Panc1 (cell line): ENCODE measurements around the gene ADGRL1. TPM values are rescaled to one million over a fixed set of nuclear protein-coding genes. Genes with fewer than 3 reads are reported as not detected.

Experiments
- ATAC-seq: fragments of 200-7000 bp; cut with Tn5 transposase; 2 replicates; pipeline ENCODE4 v1.9.1; 2020; ENCODE audit warnings: mild to moderate bottlenecking, moderate library complexity
- BruUV-seq: library from RNA; stranded (reverse); fragments of 400-500 nt; replicated peaks from 2 replicates; lab custom pipeline; 2021; lab: Mats Ljungman, UMichigan
- CTCF ChIA-PET: fragments of 300-600 bp; sonication (Branson Sonifier 250); formaldehyde crosslinking; loops from one replicate; lab custom pipeline; 2022; ENCODE audit warnings: antibody characterized with exemption; lab: Charles Lee
- POLR2A ChIA-PET: fragments of 300-600 bp; sonication (Branson Sonifier 250); formaldehyde crosslinking; loops from one replicate; lab custom pipeline; 2022; ENCODE audit warnings: antibody characterized with exemption; lab: Charles Lee
- DNase-seq: peaks from one replicate; pipeline ENCODE4 v3.0.0-alpha.2; 2010; ENCODE audit warnings: low read depth, low spot score
- H3K27ac ChIP-seq: 2 replicates; pipeline ENCODE4 v1.5.1; 2011; ENCODE audit warnings: mild to moderate bottlenecking, low read length, inconsistent platforms
- H3K27me3 ChIP-seq: fragments of 200-500 bp; sonication (Bioruptor generic); 2 replicates; pipeline ENCODE4 v1.6.0; 2014; ENCODE audit warnings: low read length, inconsistent platforms; ENCODE audit not compliant: control insufficient read depth, insufficient read depth
- H3K36me3 ChIP-seq: fragments of 200-500 bp; sonication (Bioruptor generic); 2 replicates; pipeline ENCODE4 v1.5.1; 2014; ENCODE audit warnings: inconsistent platforms, mild to moderate bottlenecking, low read length, moderate library complexity; ENCODE audit not compliant: control insufficient read depth, insufficient read depth
- H3K4me1 ChIP-seq: 2 replicates; pipeline ENCODE4 v1.5.1; 2011; ENCODE audit warnings: inconsistent platforms, mild to moderate bottlenecking, low read length, moderate library complexity; ENCODE audit not compliant: control insufficient read depth, insufficient read depth
- H3K4me3 ChIP-seq, 2 experiments: 2 replicates each; pipeline ENCODE4 v1.5.1; 2011 to 2012; ENCODE audit warnings: low read depth in 2 of 2, low read length in 2 of 2, mild to moderate bottlenecking in 2 of 2, inconsistent platforms in 1 of 2, moderate library complexity in 1 of 2
- H3K9me3 ChIP-seq: fragments of 200-500 bp; sonication (Bioruptor generic); 2 replicates; pipeline ENCODE4 v1.5.1; 2014; ENCODE audit warnings: low read depth, mild to moderate bottlenecking, inconsistent platforms, low read length, moderate library complexity; ENCODE audit not compliant: control insufficient read depth, insufficient read depth
- in situ Hi-C: cut with HindIII; loops from 2 replicates; pipeline ENCODE4 v1.10.0; 2016; ENCODE audit warnings: low sequenced_read_pairs, low pct_unique_long_range_greater_than_20kb
- intact Hi-C: fragments of 100-400 bp; cut with micrococcal nuclease; formaldehyde crosslinking; loops from one replicate; pipeline ENCODE4 v1.10.0; 2022; ENCODE audit not compliant: unreplicated experiment
- total RNA-seq: library from RNA; stranded (reverse); gene quantifications from one replicate; pipeline ENCODE4 v1.2.1, GENCODE V29; 2021; ENCODE audit not compliant: unreplicated experiment
- TF ChIP-seq, protein P1 (sequence below), 2 experiments: IDR thresholded peaks; 2 replicates each; pipeline ENCODE4 v1.6.1; 2011 to 2012; ENCODE audit warnings: low read depth in 2 of 2, control low read depth in 1 of 2, low read length in 1 of 2, mild to moderate bottlenecking in 1 of 2, moderate library complexity in 1 of 2; ENCODE audit not compliant: insufficient read depth in 1 of 2

The ADGRL1 gene
- total RNA-seq, 1 experiment from 2014 or later = 37.7 TPM

GRCh38 chr19:14101003-14101545, 104.9 kb downstream of the ADGRL1 start:
- Histone ChIP-seq H3K9me3 (no peaks in the 10 kb centered on the region), H3K27me3 (no peaks in the 10 kb centered on the region), H3K4me1 (no peaks in the 10 kb centered on the region), H3K27ac (no peak overlapping the region), H3K36me3 (no peaks in the 10 kb centered on the region), H3K4me3 (no peak overlapping the region)
- POLR2A ChIA-PET = no interaction called here
- DNase-seq (no peak), ATAC-seq (no peak)
- in situ Hi-C loops (no loop called here), intact Hi-C loops (no loop called here)
- CTCF ChIA-PET = no interaction called here
- no TSS peak for BruUV-seq
- TF ChIP-seq, protein P1, sequence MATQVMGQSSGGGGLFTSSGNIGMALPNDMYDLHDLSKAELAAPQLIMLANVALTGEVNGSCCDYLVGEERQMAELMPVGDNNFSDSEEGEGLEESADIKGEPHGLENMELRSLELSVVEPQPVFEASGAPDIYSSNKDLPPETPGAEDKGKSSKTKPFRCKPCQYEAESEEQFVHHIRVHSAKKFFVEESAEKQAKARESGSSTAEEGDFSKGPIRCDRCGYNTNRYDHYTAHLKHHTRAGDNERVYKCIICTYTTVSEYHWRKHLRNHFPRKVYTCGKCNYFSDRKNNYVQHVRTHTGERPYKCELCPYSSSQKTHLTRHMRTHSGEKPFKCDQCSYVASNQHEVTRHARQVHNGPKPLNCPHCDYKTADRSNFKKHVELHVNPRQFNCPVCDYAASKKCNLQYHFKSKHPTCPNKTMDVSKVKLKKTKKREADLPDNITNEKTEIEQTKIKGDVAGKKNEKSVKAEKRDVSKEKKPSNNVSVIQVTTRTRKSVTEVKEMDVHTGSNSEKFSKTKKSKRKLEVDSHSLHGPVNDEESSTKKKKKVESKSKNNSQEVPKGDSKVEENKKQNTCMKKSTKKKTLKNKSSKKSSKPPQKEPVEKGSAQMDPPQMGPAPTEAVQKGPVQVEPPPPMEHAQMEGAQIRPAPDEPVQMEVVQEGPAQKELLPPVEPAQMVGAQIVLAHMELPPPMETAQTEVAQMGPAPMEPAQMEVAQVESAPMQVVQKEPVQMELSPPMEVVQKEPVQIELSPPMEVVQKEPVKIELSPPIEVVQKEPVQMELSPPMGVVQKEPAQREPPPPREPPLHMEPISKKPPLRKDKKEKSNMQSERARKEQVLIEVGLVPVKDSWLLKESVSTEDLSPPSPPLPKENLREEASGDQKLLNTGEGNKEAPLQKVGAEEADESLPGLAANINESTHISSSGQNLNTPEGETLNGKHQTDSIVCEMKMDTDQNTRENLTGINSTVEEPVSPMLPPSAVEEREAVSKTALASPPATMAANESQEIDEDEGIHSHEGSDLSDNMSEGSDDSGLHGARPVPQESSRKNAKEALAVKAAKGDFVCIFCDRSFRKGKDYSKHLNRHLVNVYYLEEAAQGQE (IDR thresholded peaks at IDR 0.05; ENCODE audit: insufficient read depth in 1 of 2, low read depth in 2 of 2, low read length in 1 of 2) = no peak

Other genes starting within 250 kb of the ADGRL1 start
- 15.2 TPM for gene RFX1, start 199.8 kb downstream of the ADGRL1 start, total RNA-seq
- not detected for gene RLN3, start 178.0 kb downstream of the ADGRL1 start, total RNA-seq
- 10.2 TPM for gene IL27RA, start 174.4 kb downstream of the ADGRL1 start, total RNA-seq
- 0.54 TPM for gene PALM3, start 144.1 kb downstream of the ADGRL1 start, total RNA-seq
- 1.5 TPM for gene MISP3, start 133.4 kb downstream of the ADGRL1 start, total RNA-seq
- 0.28 TPM for gene C19orf67, start 120.4 kb downstream of the ADGRL1 start, total RNA-seq
- 82.0 TPM for gene SAMD1, start 115.4 kb downstream of the ADGRL1 start, total RNA-seq
- gene PRKACA, start 88.4 kb downstream of the ADGRL1 start, total RNA-seq = 70.8 TPM
- gene ASF1B, start 69.6 kb downstream of the ADGRL1 start, total RNA-seq = 35.4 TPM
- 109 TPM for gene ADGRE5, start 175.3 kb upstream of the ADGRL1 start, total RNA-seq
- gene DDX39A, start 213.2 kb upstream of the ADGRL1 start, total RNA-seq = 117 TPM
- 205 TPM for gene PKN1, start 227.1 kb upstream of the ADGRL1 start, total RNA-seq